Mammary epithelial cell (primary cell): ENCODE data around the gene MAN1B1.

ENCODE experiments used
- EZH2 ChIP-seq: IDR thresholded peaks from 2 replicates; pipeline ENCODE4 v1.6.1; 2012; ENCODE audit warnings: low read length, inconsistent platforms, borderline replicate concordance
- TF ChIP-seq, protein P1 (sequence below), 2 donors: IDR thresholded peaks in 1 of 2; conservative IDR thresholded peaks in 1 of 2; 2 replicates each; pipeline ENCODE4 v1.5.1; 2011 to 2012; ENCODE audit warnings: inconsistent platforms in 2 of 2, low read length in 2 of 2, mild to moderate bottlenecking in 2 of 2, control low read depth in 1 of 2, low read depth in 1 of 2; ENCODE audit not compliant: insufficient read depth in 1 of 2; ENCODE audit errors: extremely low read depth in 1 of 2

DNA sequence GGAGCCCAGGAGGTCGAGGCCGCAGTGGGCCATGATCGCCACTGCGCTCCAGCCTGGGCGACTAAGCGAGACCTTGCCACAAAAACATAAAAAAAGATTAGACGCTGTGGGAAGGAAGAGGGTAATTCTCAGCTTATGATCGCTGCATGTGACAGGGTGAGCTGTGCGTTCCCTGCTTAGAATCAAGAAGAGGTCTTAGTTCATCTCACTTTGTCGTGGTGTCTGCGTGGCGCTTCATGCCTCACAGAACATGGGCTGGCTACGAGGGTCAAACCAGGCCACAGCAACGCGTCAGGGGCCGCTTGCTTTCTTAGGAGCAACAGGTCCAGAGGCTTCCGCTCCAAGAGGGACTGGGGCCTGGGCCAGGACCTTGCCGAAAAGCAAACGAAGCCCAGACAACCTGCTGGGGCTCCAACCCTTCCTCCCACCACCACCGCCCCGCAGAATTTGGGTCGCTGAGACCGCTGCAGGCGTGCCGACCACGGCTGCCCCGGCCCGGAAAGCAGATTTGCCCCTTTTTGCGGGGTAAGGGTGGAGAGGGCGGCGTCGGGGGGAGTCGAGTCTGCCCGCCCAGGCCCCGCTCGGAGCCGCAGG is 42.2 kb downstream of the MAN1B1 start:
- TF ChIP-seq, protein P1, sequence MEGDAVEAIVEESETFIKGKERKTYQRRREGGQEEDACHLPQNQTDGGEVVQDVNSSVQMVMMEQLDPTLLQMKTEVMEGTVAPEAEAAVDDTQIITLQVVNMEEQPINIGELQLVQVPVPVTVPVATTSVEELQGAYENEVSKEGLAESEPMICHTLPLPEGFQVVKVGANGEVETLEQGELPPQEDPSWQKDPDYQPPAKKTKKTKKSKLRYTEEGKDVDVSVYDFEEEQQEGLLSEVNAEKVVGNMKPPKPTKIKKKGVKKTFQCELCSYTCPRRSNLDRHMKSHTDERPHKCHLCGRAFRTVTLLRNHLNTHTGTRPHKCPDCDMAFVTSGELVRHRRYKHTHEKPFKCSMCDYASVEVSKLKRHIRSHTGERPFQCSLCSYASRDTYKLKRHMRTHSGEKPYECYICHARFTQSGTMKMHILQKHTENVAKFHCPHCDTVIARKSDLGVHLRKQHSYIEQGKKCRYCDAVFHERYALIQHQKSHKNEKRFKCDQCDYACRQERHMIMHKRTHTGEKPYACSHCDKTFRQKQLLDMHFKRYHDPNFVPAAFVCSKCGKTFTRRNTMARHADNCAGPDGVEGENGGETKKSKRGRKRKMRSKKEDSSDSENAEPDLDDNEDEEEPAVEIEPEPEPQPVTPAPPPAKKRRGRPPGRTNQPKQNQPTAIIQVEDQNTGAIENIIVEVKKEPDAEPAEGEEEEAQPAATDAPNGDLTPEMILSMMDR (conservative IDR thresholded peaks at IDR 0.05 in 1 of 2, IDR thresholded peaks at IDR 0.05 in 1 of 2; ENCODE audit: extremely low read depth in 1 of 2, insufficient read depth in 1 of 2, low read depth in 1 of 2, low read length in 2 of 2), result no peak
- TF ChIP-seq EZH2, result no peak
